HEK293 (cell line): ENCODE data around the gene NOL9.

Experiments
- CTCF ChIP-seq: fragments of 450-650 bp; formaldehyde crosslinking; IDR thresholded peaks from 2 replicates; pipeline ENCODE4 v1.5.1; 2016; ENCODE audit warnings: missing biosample characterization, missing genetic modification characterization
- KLF9 ChIP-seq: fragments of 450-650 bp; formaldehyde crosslinking; IDR thresholded peaks from 2 replicates; pipeline ENCODE4 v1.5.1; 2016; ENCODE audit warnings: missing biosample characterization, missing genetic modification characterization, low read depth
- YY1 ChIP-seq: fragments of 450-650 bp; formaldehyde crosslinking; IDR thresholded peaks from 2 replicates; pipeline ENCODE4 v1.5.1; 2018; ENCODE audit warnings: missing biosample characterization, missing genetic modification characterization
- ZFHX2 ChIP-seq: fragments of 450-650 bp; formaldehyde crosslinking; conservative IDR thresholded peaks from 2 replicates; pipeline ENCODE4 v1.5.1; 2016; ENCODE audit warnings: missing biosample characterization, missing genetic modification characterization
- ZNF140 ChIP-seq: fragments of 450-650 bp; formaldehyde crosslinking; IDR thresholded peaks from 2 replicates; pipeline ENCODE4 v1.5.1; 2016; ENCODE audit warnings: missing biosample characterization, missing genetic modification characterization
- ZNF354C ChIP-seq: fragments of 450-650 bp; formaldehyde crosslinking; IDR thresholded peaks from 2 replicates; pipeline ENCODE4 v1.5.1; 2016; ENCODE audit warnings: missing biosample characterization, missing genetic modification characterization, low read depth, borderline replicate concordance
- ZNF398 ChIP-seq: fragments of 450-650 bp; formaldehyde crosslinking; IDR thresholded peaks from 2 replicates; pipeline ENCODE4 v1.5.1; 2017; ENCODE audit warnings: missing biosample characterization, missing genetic modification characterization
- ZNF785 ChIP-seq: fragments of 450-650 bp; formaldehyde crosslinking; IDR thresholded peaks from 2 replicates; pipeline ENCODE4 v1.5.1; 2016; ENCODE audit warnings: missing biosample characterization, missing genetic modification characterization

DNA sequence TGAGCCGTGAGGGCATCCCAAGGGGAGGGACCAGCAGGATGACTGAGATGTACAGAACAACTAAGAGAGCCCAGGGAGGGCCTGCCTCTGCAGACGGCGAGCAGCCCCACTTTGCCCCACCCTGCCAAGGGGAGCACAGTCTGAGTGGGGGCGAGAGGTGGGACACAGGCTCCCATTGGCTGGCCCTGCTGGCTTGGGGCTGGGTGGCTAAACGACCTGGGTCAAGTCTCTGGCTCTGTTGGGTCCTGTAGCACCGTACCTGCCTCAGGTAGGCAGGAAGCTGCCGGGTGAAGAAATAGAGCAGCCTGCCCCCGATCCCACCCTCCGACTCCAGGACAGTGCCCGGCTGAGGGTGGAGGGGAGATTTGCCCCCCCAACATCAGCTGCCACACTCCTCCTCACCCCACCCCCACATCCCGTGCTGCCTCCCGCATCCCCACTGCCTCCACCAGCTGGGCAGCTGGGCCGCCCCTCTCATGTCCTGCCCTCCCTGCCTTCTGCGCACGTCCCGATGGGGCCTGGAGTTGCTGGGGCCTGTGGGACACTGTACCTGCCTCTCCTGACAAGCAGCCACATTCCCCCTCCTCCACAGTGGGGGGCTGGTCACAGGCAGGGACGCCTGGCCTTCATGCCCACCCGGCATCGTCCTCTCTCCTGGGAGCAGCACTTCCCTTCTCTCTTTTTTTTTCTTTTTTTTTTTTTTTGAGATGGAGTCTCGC is 50.3 kb downstream of the NOL9 start:
- TF ChIP-seq CTCF (no peak), ZFHX2 (tag by site-specific recombination) (no peak), KLF9 (tag by site-specific recombination) (no peak), ZNF398 (tag by site-specific recombination) (no peak), YY1 (no peak), ZNF140 (tag by site-specific recombination) (no peak), ZNF785 (no peak), ZNF354C (no peak)
